A549 (cell line): ENCODE measurements around the gene CD83.

Experiments
- CHD2 ChIP-seq: fragments of 150-350 bp; IDR thresholded peaks from 2 replicates; pipeline ENCODE4 v1.6.1; 2014; ENCODE audit warnings: low read length; ENCODE audit not compliant: partially characterized antibody
- ELK1 ChIP-seq: fragments of 150-350 bp; IDR thresholded peaks from 2 replicates; pipeline ENCODE4 v1.6.1; 2014; ENCODE audit warnings: low read depth, mild to moderate bottlenecking, low read length
- MYC ChIP-seq: IDR thresholded peaks from 2 replicates; pipeline ENCODE4 v1.6.1; 2012; ENCODE audit warnings: mild to moderate bottlenecking, inconsistent platforms, low read length, improper control_type of control experiment, borderline replicate concordance
- NPAS2 ChIP-seq: fragments of 250-450 bp; sonication (Bioruptor Pico); IDR thresholded peaks from 2 replicates; pipeline ENCODE4 v1.8.0; 2022; ENCODE audit warnings: mild to moderate bottlenecking, moderate library complexity, borderline replicate concordance
- POLR2A ChIP-seq: IDR thresholded peaks from 2 replicates; pipeline ENCODE4 v1.6.1; 2012; ENCODE audit warnings: mild to moderate bottlenecking, low read length
- RAD21 ChIP-seq, 2 experiments: fragments of >200 bp in 1 of 2; sonication (Bioruptor Twin) in 1 of 2; formaldehyde crosslinking in 1 of 2; IDR thresholded peaks in 1 of 2; conservative IDR thresholded peaks in 1 of 2; 2 replicates in 1 of 2; 3 replicates in 1 of 2; pipeline ENCODE4 v1.6.1; 2012 to 2018; ENCODE audit warnings: inconsistent platforms in 1 of 2
- USF2 ChIP-seq: fragments of 450-650 bp; IDR thresholded peaks from 2 replicates; pipeline ENCODE4 v1.6.1; 2014; ENCODE audit warnings: antibody characterized with exemption
- TF ChIP-seq, protein P1 (sequence below): fragments of >200 bp; sonication (Bioruptor Twin); formaldehyde crosslinking; IDR thresholded peaks from 3 replicates; pipeline ENCODE4 v1.5.1; 2016

DNA sequence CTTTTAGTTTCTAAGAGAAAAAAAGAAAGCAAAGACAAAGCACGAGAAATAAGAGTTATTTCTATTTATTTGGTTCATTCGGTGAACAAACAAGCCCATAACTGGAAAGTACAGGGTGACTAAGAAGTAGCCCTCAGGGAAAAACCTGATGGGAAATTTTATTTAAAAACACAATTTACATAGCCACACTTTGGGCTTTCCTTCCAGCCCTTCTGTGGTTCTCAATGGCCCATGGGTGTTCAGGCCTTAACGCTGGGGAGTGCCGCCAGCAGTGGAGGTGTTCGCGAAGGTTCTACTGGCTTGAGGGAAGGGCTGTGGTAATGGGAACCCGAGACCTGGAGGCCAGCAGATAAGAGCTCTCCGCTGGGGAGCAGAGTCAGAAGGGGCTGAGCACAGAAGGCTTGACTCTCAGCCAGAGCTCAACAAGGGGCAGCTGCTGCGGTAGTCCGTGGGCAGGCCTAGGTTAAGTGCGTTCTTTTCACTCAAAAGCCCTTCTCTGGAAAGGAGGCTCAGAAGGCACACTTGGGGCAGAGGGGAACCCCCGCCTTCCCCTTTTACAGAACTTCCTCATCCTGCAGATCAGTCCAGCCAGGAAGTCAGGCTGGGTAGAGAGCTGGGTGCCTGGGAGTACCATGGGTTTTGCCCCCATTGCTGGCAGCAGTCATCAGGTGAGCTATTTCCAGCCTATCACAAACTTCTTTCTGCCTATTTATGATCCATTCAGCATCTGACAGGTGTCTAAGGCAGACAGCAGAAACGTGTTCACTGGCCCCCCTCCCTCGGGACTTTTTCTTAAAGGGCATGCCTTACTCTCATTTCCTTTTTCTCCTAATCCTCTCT is 8.8 kb upstream of the CD83 start:
- TF ChIP-seq, protein P1, sequence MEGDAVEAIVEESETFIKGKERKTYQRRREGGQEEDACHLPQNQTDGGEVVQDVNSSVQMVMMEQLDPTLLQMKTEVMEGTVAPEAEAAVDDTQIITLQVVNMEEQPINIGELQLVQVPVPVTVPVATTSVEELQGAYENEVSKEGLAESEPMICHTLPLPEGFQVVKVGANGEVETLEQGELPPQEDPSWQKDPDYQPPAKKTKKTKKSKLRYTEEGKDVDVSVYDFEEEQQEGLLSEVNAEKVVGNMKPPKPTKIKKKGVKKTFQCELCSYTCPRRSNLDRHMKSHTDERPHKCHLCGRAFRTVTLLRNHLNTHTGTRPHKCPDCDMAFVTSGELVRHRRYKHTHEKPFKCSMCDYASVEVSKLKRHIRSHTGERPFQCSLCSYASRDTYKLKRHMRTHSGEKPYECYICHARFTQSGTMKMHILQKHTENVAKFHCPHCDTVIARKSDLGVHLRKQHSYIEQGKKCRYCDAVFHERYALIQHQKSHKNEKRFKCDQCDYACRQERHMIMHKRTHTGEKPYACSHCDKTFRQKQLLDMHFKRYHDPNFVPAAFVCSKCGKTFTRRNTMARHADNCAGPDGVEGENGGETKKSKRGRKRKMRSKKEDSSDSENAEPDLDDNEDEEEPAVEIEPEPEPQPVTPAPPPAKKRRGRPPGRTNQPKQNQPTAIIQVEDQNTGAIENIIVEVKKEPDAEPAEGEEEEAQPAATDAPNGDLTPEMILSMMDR: no peak
- no peak for TF ChIP-seq USF2
- no peak for TF ChIP-seq MYC
- TF ChIP-seq POLR2A: no peak
- no peak for TF ChIP-seq RAD21 (conservative IDR thresholded peaks at IDR 0.05 in 1 of 2, IDR thresholded peaks at IDR 0.05 in 1 of 2)
- no peak for TF ChIP-seq CHD2
- no peak for TF ChIP-seq NPAS2 (CRISPR knock-in tag)
- no peak for TF ChIP-seq ELK1
